ENCODE results near the gene MYO5C.

DNA sequence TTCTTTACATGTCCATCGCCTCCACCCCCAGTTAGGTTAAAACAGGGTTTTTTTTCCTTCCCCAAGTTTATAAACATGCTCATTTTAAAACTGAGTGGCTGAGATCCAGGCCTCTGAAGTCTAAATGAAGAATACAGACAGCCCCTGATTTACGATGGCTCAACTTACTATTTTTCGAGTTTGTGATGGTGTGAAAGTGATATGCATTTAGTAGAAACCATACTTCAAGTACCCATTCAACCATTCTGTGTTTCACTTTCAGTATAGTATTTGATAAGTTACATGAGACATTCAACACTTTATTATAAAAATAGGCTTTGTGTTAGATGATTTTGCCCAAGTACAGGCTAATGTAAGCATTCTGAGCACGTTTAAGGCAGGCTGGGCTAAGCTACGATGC is 73.9 kb downstream of the MYO5C start:
- TF ChIP-seq, protein P1, sequence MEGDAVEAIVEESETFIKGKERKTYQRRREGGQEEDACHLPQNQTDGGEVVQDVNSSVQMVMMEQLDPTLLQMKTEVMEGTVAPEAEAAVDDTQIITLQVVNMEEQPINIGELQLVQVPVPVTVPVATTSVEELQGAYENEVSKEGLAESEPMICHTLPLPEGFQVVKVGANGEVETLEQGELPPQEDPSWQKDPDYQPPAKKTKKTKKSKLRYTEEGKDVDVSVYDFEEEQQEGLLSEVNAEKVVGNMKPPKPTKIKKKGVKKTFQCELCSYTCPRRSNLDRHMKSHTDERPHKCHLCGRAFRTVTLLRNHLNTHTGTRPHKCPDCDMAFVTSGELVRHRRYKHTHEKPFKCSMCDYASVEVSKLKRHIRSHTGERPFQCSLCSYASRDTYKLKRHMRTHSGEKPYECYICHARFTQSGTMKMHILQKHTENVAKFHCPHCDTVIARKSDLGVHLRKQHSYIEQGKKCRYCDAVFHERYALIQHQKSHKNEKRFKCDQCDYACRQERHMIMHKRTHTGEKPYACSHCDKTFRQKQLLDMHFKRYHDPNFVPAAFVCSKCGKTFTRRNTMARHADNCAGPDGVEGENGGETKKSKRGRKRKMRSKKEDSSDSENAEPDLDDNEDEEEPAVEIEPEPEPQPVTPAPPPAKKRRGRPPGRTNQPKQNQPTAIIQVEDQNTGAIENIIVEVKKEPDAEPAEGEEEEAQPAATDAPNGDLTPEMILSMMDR (IDR thresholded peaks at IDR 0.05): no peak
- TF ChIP-seq POLR2A (IDR thresholded peaks at IDR 0.05): no peak

All from testis (tissue), 2 donors.